ENCODE data around the gene LRRC31. TPM values are rescaled to one million over a fixed set of nuclear protein-coding genes. Genes with fewer than 3 reads are reported as not detected.

Gene LRRC31
- total and polyA plus RNA-seq, 4 donors = 0.53 to 5.3 (median 1.7) TPM

DNA sequence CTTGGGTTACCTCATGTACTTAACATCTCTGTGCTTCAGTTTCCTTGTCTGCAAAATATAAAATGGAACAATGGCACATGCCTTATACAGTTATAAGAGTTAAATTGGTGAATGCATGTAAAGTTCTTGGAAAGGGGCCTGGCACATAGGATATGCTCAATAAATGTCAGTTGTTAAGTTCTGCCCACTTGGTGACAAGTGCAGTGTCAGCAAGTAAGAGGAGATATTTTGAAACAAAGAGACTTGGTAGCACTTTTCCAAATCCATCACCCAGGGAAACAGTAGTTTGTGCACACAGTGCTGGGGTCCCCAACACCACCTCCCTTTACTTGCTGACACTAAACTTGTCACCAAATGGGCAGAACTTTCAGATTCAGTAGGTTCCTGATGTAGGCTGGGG is 19.1 kb downstream of the LRRC31 start:
- no peak for DNase-seq (ENCODE audit: low spot score)
- Histone ChIP-seq H3K9me3 (ENCODE audit: control insufficient read depth in 4 of 4, low read length in 3 of 4) (no peaks in the 10 kb centered on the region), H3K9ac (ENCODE audit: low read depth in 1 of 2, low read length in 2 of 2) (no peak overlapping the region), H3K36me3 (ENCODE audit: control insufficient read depth in 4 of 4, insufficient read depth in 3 of 4, low read depth in 1 of 4, low read length in 3 of 4) (no peaks in the 10 kb centered on the region), H3K27me3 (ENCODE audit: control insufficient read depth in 4 of 4, insufficient read depth in 4 of 4, low read length in 3 of 4) (no peaks in the 10 kb centered on the region), H3K4me3 (ENCODE audit: low read depth in 1 of 3, low read length in 3 of 3) (no peak overlapping the region), H3K27ac (ENCODE audit: low read depth in 1 of 2, low read length in 2 of 2) (no peak overlapping the region), H3K4me1 (ENCODE audit: control insufficient read depth in 4 of 4, insufficient read depth in 4 of 4, low read length in 3 of 4) (no peaks in the 10 kb centered on the region)
- TF ChIP-seq, protein P1, sequence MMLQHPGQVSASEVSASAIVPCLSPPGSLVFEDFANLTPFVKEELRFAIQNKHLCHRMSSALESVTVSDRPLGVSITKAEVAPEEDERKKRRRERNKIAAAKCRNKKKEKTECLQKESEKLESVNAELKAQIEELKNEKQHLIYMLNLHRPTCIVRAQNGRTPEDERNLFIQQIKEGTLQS (IDR thresholded peaks at IDR 0.05) = no peak
- TF ChIP-seq SP1 (IDR thresholded peaks at IDR 0.05) = no peak
- no peak for TF ChIP-seq JUND (IDR thresholded peaks at IDR 0.05)
- TF ChIP-seq TAF1 (conservative IDR thresholded peaks at IDR 0.05) = no peak
- TF ChIP-seq FOXA1 (IDR thresholded peaks at IDR 0.05) = no peak
- TF ChIP-seq, protein P2, sequence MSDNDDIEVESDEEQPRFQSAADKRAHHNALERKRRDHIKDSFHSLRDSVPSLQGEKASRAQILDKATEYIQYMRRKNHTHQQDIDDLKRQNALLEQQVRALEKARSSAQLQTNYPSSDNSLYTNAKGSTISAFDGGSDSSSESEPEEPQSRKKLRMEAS (IDR thresholded peaks at IDR 0.05) = no peak
- TF ChIP-seq, protein P3, sequence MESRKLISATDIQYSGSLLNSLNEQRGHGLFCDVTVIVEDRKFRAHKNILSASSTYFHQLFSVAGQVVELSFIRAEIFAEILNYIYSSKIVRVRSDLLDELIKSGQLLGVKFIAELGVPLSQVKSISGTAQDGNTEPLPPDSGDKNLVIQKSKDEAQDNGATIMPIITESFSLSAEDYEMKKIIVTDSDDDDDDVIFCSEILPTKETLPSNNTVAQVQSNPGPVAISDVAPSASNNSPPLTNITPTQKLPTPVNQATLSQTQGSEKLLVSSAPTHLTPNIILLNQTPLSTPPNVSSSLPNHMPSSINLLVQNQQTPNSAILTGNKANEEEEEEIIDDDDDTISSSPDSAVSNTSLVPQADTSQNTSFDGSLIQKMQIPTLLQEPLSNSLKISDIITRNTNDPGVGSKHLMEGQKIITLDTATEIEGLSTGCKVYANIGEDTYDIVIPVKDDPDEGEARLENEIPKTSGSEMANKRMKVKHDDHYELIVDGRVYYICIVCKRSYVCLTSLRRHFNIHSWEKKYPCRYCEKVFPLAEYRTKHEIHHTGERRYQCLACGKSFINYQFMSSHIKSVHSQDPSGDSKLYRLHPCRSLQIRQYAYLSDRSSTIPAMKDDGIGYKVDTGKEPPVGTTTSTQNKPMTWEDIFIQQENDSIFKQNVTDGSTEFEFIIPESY (IDR thresholded peaks at IDR 0.05) = no peak
- TF ChIP-seq, protein P4, sequence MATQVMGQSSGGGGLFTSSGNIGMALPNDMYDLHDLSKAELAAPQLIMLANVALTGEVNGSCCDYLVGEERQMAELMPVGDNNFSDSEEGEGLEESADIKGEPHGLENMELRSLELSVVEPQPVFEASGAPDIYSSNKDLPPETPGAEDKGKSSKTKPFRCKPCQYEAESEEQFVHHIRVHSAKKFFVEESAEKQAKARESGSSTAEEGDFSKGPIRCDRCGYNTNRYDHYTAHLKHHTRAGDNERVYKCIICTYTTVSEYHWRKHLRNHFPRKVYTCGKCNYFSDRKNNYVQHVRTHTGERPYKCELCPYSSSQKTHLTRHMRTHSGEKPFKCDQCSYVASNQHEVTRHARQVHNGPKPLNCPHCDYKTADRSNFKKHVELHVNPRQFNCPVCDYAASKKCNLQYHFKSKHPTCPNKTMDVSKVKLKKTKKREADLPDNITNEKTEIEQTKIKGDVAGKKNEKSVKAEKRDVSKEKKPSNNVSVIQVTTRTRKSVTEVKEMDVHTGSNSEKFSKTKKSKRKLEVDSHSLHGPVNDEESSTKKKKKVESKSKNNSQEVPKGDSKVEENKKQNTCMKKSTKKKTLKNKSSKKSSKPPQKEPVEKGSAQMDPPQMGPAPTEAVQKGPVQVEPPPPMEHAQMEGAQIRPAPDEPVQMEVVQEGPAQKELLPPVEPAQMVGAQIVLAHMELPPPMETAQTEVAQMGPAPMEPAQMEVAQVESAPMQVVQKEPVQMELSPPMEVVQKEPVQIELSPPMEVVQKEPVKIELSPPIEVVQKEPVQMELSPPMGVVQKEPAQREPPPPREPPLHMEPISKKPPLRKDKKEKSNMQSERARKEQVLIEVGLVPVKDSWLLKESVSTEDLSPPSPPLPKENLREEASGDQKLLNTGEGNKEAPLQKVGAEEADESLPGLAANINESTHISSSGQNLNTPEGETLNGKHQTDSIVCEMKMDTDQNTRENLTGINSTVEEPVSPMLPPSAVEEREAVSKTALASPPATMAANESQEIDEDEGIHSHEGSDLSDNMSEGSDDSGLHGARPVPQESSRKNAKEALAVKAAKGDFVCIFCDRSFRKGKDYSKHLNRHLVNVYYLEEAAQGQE (IDR thresholded peaks at IDR 0.05) = no peak
- no peak for TF ChIP-seq GABPA (IDR thresholded peaks at IDR 0.05 in 1 of 2, conservative IDR thresholded peaks at IDR 0.05 in 1 of 2)

DNA sequence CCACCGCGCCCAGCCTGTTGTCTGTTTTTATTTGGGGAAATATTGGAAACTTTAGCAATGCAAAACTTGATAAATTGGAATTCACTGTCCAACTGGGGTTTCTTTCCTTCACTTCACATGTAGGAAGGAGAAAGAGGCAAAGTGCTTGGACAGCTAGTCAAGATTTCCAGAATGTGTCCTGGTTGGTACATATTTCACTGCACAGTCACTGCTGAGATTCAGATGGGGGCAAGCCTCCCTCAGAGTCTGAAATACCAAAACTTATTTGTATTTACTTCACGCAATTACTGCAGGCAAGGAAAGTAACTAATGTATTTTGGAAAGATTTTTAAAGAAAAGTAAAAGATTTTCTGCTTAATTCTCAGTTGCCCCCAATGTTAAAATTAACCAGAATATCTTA is 21.0 kb downstream of the LRRC31 start:
- H3K4me1 ChIP-seq (ENCODE audit: control insufficient read depth in 4 of 4, insufficient read depth in 4 of 4, low read length in 3 of 4) = no peaks in the 10 kb centered on the region
- TF ChIP-seq FOXA1 (IDR thresholded peaks at IDR 0.05) = no peak
- TF ChIP-seq GABPA (IDR thresholded peaks at IDR 0.05 in 1 of 2, conservative IDR thresholded peaks at IDR 0.05 in 1 of 2) = no peak
- no peaks in the 10 kb centered on the region for H3K27me3 ChIP-seq (ENCODE audit: control insufficient read depth in 4 of 4, insufficient read depth in 4 of 4, low read length in 3 of 4)
- no peaks in the 10 kb centered on the region for H3K9me3 ChIP-seq (ENCODE audit: control insufficient read depth in 4 of 4, low read length in 3 of 4)
- no peak overlapping the region for H3K4me3 ChIP-seq (ENCODE audit: low read depth in 1 of 3, low read length in 3 of 3)
- no peak for DNase-seq (ENCODE audit: low spot score)
- H3K9ac ChIP-seq (ENCODE audit: low read depth in 1 of 2, low read length in 2 of 2) = no peak overlapping the region
- no peaks in the 10 kb centered on the region for H3K36me3 ChIP-seq (ENCODE audit: control insufficient read depth in 4 of 4, insufficient read depth in 3 of 4, low read depth in 1 of 4, low read length in 3 of 4)
- no peak overlapping the region for H3K27ac ChIP-seq (ENCODE audit: low read depth in 1 of 2, low read length in 2 of 2)
- 97% methylated on average over 3 of the region's 3 CpGs for WGBS

DNA sequence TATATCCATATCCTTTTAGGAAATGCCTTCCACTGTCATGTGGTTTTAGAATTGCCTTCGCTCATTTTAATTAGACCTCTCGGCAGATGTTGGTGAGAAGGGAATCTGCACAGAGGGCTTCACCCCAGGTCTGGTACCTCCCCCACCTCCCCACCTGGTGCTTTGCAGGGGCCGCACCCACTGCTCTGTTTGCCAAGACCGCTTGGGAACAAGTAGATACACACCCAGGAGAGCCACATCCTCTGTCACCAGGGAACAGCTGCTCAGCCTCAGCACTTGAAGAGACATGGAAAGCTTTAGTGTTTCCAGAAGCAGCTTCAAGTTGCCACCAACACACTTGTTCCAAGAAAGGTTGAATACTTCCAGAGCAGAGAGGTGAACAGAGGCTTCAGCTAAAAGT is 21.8 kb downstream of the LRRC31 start:
- no peaks in the 10 kb centered on the region for H3K4me1 ChIP-seq (ENCODE audit: control insufficient read depth in 4 of 4, insufficient read depth in 4 of 4, low read length in 3 of 4)
- DNase-seq (ENCODE audit: low spot score) = no peak
- no peaks in the 10 kb centered on the region for H3K27me3 ChIP-seq (ENCODE audit: control insufficient read depth in 4 of 4, insufficient read depth in 4 of 4, low read length in 3 of 4)
- H3K27ac ChIP-seq (ENCODE audit: low read depth in 1 of 2, low read length in 2 of 2) = no peak overlapping the region
- no peaks in the 10 kb centered on the region for H3K9me3 ChIP-seq (ENCODE audit: control insufficient read depth in 4 of 4, low read length in 3 of 4)
- H3K9ac ChIP-seq (ENCODE audit: low read depth in 1 of 2, low read length in 2 of 2) = no peak overlapping the region
- H3K36me3 ChIP-seq (ENCODE audit: control insufficient read depth in 4 of 4, insufficient read depth in 3 of 4, low read depth in 1 of 4, low read length in 3 of 4) = no peaks in the 10 kb centered on the region
- H3K4me3 ChIP-seq (ENCODE audit: low read depth in 1 of 3, low read length in 3 of 3) = no peak overlapping the region
- 73% methylated on average over 4 of the region's 4 CpGs for WGBS
- no peak for TF ChIP-seq SP1 (IDR thresholded peaks at IDR 0.05)
- no peak for TF ChIP-seq FOXA2 (IDR thresholded peaks at IDR 0.05)
- TF ChIP-seq, protein P2 (IDR thresholded peaks at IDR 0.05) = no peak
- TF ChIP-seq FOXA1 (IDR thresholded peaks at IDR 0.05) = no peak
- TF ChIP-seq GABPA (IDR thresholded peaks at IDR 0.05 in 1 of 2, conservative IDR thresholded peaks at IDR 0.05 in 1 of 2) = no peak
- TF ChIP-seq RAD21 (IDR thresholded peaks at IDR 0.05) = no peak
- no peak for TF ChIP-seq RXRA (IDR thresholded peaks at IDR 0.05)
- no peak for TF ChIP-seq JUND (IDR thresholded peaks at IDR 0.05)
- TF ChIP-seq, protein P4 (IDR thresholded peaks at IDR 0.05) = no peak
- TF ChIP-seq EGR1 (IDR thresholded peaks at IDR 0.05; ENCODE audit: low read depth in 2 of 2) = no peak
- TF ChIP-seq HNF4G (IDR thresholded peaks at IDR 0.05) = no peak
- TF ChIP-seq, protein P3 (IDR thresholded peaks at IDR 0.05) = no peak
- TF ChIP-seq, protein P1 (IDR thresholded peaks at IDR 0.05) = no peak
- no peak for TF ChIP-seq TAF1 (conservative IDR thresholded peaks at IDR 0.05)
